Mucosa of gallbladder (tissue), 1 donor: Measurements from ENCODE around the gene KRTAP5-6. TPM values are rescaled to one million over a fixed set of nuclear protein-coding genes. Genes with fewer than 3 reads are reported as not detected.
"Not testable (repeated sequence)": the region's sequence is repeated elsewhere in the genome, so short reads cannot be mapped to it uniquely, and the experiment has no call there.

Source experiments
- DNase-seq: peaks from one replicate; pipeline ENCODE4 v3.0.0-alpha.2; 2020; ENCODE audit warnings: low spot score
- total RNA-seq: library from RNA; stranded (reverse); gene quantifications from one replicate; pipeline ENCODE4 v1.2.1, GENCODE V29; 2021
- donor health status: DM: no; HTN: no; CAD: no.

Gene KRTAP5-6
- total RNA-seq, 1 donor from 2014 or later, result not detected

GRCh38 chr11:1683904-1684572 lies 13.0 kb upstream of the KRTAP5-6 start:
- not testable (repeated sequence) for DNase-seq

DNA sequence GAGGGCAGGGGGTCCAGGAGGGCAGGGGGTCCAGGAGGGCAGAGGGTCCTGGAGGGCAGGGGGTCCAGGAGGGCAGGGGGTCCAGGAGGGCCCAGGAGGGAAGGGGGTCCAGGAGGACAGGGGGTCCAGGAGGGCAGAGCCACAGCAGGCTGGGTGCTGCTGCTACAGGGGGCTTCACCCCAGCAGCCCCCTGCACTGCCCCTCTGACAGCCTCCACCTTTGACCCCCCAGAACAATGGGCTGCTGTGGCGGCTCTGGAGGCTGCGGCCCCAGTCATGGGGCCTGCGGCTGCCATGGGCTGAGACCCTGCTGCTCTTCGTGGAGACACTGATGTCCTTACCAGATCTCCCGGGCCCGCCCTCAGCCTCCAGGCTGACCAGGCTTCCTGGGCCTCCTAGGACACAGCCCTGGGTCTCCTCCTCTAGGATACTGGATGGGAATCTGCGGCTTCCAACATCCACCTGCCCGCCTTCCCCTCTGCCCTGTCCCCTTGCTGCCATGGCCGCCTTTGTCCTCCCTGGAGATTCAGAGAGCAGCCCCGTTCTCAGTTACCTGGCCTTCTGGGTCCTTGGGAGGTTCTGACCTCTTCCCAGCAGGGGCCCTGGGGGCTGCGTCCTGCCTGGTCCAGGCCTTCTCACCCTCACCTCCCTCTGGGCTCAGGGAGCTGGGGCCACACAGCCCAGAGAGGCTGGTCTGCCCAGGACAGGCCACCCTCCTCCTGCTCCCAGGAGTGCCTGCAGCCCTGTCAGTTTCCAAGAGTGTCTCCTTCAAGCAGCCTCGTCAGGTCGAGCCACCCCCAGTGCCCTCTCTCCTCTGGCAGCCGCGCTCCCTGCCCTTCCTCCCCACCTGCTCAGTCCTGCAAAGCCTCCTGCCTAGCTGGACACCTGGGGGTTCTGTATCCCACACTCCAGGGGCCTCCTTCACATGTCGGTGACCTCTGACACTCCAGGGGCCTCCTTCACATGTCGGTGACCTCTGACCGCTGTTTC lies 11.8 kb upstream of the KRTAP5-6 start:
- DNase-seq, result not testable (repeated sequence)

DNA sequence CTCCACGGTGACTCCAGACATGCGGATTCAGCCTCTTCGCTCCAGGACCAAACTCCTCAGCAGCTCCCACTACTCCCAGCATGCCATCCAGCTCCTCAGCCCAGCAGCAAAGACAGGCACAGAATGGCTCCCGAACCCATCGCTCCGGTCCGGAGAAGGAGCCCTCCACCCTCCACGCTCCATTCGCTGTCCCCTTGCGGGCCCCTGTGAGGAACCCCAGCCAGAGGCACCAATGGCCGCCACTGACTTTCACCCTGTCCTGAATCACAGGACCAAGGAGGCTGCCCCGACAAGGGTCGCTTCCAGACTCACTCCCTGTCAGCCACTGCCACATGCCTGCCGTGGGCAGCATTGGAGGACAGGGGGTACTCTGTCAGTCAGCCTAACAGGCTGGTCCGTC lies 10.8 kb upstream of the KRTAP5-6 start:
- not testable (repeated sequence) for DNase-seq

DNA sequence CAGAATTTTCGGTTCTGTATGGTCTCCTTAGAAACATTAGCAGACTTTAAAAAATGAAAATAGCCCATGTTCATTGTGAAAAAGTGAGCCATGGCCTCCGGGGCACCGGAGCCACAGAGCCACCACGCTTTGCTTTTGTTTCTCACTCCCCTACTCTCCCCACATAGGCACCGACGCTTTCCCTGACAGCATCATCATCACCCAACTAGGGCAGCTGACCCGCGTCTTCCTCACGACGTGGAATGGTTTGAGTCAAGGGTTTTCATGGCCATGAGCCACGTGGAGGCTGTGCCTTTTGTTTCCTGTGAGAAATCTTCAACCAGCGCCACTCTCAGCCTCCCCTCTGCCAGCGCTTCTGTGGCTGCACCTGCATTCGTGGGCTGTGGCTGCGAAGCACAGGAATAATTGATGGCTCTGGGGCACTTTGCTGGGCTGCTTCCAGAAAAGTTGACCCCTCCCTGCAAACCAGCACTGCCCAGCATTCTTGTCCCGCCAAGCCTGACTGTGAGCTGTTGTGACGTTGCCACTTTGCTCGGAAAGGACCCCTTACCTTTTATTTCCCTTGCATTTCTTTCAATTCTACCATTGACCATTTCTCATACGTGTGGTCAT lies 8.6 kb upstream of the KRTAP5-6 start:
- not testable (repeated sequence) for DNase-seq

DNA sequence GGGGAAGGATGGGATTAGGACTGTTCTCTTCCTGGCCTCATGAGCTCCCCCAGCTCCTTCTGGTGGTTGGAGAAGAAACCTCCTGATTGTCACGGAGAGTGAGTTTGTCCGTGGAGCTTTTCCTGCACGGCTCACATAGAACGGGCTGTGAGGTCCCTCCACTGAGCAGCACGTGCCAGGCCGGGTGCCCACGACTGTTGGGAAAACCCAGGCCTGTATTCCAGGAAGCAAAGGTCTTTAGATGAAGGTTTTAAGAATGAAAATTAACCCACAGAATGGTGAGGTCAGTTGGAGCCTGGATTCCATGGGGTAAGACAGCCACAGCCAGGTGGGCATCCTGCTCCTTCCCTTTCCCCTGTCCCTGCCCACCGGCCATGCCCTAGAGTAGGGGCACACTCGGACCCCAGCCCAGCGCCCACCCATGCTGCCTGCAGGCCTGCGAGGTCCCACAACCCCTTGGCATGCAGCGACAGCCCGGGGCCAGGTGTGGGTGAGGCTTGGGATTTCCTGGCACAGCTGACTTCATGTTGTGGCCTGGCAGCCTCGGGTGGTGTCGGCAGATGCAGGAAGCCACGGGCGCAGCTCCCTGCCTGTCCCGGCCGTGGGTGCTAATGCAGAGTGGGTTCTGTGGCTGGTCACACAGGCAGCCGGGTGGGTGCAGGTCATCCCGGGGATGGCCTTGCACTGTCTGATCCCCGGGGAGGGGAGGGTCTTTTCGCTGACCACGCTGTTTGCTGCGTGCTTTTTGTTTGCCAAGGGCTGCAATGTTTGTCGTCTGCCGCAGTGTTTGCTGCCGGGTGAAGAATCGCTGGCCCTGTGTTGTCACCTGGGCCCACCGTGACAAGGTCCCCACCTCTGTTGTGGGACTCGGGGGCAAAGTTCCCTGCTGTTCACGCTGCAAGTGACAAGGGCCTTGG lies 7.5 kb upstream of the KRTAP5-6 start:
- DNase-seq, result not testable (repeated sequence)

DNA sequence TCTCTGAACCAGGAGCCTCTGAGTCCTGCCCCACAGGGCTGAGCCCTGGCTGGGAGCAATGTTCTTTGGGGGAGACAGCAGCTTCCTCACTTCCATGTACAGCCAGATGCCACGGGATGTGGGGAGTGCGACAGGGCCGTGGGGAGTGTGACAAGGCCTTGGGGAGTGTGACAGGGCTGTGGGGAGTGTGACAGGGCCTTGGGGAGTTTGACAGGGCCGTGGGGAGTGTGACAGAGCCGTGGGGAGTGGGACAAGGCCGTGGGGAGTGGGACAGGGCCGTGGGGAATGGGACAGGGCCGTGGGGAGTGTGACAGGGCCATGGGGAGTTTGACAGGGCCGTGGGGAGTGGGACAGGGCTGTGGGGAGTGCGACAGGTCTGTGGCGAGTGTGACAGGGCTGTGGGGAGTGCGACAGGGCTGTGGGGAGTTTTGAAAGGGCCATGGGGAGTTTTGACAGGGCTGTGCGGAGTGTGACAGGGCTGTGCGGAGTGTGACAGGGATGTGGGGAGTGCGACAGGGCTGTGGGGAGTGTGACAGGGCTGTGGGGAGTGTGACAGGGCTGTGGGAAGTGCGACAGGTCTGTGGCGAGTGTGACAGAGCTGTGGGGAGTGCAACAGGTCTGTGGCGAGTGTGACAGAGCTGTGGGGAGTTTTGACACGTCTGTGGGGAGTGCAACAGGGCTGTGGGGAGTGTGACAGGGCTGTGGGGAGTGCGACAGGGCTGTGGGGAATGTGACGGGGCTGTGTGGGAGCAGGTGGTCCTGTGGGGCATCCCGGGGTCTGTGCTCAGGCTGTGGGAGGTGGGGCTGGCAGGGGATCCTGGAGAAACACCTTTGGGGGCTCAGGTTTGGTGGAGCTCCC lies 6.6 kb upstream of the KRTAP5-6 start:
- DNase-seq, result no peak

DNA sequence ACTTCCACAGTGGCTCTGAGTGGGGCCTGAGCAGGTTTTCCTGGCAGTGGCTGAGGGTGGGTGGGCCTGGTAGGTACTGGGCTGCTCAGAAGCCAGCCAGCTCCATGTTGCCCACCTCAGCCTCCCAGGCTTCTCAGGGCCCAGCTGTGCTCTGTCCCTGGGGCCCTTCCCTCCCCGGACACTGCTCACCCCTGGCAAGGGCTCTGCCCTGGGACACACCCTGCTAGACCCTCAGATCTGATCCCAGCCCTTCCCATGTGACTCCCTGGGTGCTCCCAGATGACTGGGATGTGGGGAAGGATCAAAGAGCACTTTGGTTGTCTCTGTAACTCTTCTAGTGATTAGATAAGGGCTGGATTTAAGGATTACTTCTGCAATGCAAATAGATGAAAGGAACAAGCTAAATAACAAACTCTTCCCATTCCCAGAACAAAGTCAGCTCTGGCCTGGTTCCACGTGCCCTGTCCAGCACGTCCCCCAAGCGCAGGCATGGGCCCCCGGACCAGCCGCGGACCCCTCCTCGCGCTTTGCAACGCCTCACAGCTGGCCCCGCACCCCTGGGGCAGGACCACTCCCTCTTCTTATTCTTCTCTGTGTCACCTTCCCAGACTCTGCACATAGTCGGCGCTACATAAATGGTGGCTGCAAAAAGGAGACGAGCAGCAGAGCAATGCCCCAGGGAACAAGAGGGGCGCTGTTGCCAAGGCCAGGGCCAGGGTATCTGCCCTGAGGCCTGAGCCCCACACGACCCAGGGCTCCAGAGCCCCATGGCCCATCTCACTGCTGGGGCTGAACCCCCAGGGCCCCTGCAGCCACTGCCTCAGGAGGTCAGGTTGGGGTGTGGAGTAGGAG lies 5.7 kb upstream of the KRTAP5-6 start:
- no peak for DNase-seq

DNA sequence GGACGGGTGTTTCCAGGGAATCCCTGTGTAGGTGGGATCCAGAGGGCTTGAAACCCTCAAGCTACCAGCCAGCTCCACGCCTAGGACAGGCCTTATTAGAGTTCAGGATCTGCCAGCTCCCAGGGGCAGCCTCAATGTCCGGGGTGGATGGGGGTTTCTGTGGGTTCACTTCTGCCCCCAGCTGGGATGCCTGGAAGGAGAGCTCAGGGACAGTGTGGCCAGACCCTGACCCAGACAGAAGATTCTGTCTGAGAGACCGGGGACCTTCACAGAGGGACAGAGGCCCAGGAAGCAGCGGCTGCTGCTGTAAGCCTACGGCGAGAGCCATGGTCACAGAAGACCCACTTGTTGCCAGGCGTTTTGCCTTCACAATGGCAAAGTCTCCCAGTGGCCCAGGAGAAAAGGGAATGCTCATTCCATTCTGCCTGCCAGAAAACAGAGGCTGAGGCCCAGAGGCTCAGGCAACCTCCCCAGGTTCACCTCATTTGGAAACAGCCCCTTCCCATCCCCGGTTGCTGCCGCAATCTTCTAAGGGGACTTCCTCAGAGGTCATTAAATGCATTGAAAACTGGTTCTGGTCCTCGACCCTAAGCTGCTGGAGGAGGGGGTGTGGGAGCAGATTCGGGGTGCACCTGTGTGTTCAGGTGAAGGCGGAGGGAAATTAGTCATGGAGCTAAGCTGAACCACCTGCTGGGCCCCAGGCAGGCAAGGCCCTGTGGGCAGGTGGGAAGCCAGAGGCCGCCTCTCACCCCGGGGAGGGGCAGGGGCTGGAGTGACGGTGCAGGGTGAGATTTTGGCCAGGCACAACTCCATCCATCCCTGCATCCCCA lies 4.9 kb upstream of the KRTAP5-6 start:
- DNase-seq, result no peak

- no peak for DNase-seq
Measured at GRCh38 chr11:1692708-1693326, 4.2 kb upstream of the KRTAP5-6 start.

- peak; percentile 81 for DNase-seq
Measured at GRCh38 chr11:1693327-1694063, 3.5 kb upstream of the KRTAP5-6 start.

DNA sequence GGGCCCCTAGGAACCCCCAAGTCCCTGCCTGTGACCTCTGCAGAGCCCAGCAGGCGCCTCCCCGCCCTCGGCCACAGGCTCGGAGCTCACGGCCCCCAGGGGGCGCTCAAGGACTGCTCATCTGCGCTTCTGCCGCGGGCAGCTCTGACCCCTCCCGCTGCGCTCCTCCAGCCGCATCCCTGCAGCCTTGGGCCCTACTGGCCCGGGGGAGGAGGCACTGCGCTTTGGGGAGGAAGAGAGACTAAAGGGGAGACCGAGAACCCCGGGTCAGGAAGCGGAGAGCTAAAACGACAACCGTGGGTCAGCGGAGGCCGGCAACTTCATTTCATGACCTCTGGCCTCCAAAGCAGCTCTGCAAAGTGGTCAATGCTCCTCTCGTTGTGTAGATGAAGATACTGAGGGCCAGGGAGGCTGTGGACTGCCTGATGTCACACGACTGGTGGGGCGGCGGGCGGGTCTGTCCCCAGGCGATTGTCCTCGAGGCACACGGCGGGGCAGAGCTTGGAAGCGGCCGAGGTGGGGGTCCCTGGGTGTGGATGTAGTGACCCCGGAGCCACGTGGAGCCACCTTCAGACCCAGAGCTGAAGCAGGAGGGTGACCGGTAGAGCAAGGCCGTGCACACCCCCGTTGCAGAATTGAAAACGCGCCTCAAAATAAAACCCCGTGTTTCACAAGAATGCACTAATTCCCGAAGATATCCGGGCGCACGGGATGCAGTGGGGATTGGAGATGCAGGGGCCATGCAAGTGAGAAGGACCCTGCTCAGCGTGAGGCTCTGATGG lies 2.7 kb upstream of the KRTAP5-6 start:
- DNase-seq, result peak; percentile 91

DNA sequence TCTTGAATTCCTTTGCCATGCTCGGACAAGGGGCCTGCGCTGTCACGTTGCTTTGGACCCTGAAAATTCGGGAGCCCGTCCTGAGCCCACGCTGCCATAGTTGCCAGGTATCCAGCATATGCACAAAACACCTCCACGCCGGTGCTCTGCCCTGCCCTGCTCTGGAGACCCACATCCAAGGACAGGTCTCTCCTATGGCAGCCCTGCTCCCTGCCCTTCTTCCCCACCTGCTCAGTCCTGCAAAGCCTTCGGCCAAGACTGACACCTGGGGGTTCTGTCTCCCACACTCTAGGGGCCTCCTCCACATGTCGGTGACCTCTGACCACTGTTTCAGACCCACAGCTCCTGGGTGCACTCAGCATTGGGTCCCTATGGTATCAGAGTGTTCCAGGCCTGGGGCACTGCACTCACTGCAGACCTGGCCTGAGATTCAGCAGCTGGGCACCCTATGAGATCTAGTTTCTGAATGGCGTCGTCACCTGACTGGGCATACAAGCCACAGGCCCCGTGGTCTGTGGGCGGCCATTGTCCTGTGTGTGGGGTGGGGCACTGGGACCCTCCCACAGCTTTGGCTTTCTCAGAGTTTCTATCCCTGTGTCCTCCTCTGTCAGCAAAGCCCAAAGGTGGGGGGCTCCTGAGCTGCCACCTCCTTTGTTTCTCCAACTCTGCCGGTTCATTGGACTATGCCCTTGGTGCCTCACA lies 2.0 kb upstream of the KRTAP5-6 start:
- DNase-seq, result no peak

DNA sequence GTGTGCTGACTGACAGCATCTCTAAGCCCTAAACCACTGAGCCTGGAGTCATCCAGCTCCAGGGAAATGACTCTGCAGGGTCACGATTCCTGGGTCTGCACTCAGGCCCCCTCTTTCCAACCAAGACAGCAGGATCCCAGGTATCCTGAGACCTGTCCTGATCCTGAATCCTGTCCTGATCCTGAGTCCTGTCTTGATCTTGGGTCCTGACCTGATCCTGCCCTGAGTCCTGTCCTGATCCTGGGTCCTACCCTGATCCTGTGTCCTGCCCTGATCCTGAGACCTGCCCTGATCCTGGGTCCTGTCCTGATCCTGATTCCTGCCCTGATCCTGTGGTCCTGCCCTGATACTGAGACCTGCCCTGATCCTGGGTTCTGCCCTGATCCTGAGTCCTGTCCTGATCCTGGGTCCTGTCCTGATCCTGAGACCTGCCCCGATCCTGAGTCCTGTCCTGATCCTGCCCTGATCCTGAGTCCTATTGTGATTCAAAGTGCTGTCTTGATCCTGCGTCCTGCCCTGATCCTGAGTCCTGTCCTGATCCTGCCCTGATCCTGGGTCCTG lies 1.4 kb upstream of the KRTAP5-6 start:
- no peak for DNase-seq

- DNase-seq, result no peak
Measured at GRCh38 chr11:1699771-1700170, 2.8 kb downstream of the KRTAP5-6 start.

GRCh38 chr11:1701091-1701807 lies 4.3 kb downstream of the KRTAP5-6 start:
- DNase-seq, result no peak
